Measurements from ENCODE around the gene C2CD4D. TPM values are rescaled to one million over a fixed set of nuclear protein-coding genes. Genes with fewer than 3 reads are reported as not detected.
A peak's percentile ranks its signal among the peaks of the same experiment; 100 is the strongest.
"Not testable (repeated sequence)": the region's sequence is repeated elsewhere in the genome, so short reads cannot be mapped to it uniquely, and the experiment has no call there.

C2CD4D gene
- total RNA-seq, result 1 to 10 TPM; 1.9 to 2.3 TPM
- total RNA-seq, result 1.2 to 2.6 reads per million in 2 donors

DNA sequence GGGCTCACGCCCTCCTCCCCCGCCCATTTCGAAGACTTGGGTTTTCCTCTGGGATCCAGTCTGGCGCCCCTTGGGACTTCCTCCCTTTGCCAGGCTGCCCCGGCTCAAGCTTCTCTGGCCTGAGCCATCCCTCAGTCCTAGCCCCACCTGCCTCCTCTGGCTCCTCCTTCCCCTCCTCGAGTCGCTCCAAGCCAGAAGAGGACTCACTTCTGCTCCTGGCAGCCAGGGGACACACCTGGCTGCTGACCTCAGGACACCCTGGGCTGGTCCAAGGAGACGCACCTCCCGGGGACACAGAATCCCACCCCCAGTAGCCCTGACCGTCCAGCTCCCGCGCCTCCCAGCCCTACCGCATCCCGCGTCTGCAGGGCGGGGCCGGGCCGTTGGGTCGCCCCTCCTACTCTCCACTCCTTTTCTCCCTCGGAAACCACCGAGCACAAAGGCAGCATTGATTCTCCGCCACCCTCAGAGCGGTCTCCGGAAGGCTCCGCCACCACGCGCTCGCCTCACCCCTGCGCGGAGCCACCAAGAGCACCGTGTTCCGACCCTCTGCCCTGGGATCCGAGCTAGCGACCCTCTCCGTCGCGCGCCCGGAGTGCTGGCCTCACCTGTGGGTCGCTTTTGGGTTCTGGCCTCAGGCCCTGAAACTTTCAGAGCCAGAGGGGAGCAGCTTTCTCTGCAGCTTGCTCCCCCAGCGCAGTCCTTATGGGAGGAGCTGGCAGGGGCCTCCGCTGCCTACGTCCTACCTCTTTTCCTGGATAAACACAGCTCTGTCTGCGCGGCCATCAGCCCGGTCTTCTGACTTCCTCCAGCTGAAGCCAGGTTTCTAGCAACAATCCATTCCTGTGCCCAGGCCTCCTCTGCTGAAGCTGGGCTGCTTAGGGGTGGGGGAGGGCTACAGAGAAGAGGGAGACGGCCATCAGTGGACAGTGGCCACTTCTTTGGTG is at the start of gene C2CD4D:
Gene C2CD4D, minus strand, starts transcription at position 364 of the 947 bp plus-strand sequence. CDS start 831 bp downstream, outside the sequence.
- DNase-seq (peak; percentile 67 to 74 (median 68)), ATAC-seq (peak; percentile 84)
- Mint-ChIP-seq H3K36me3 (ENCODE audit: low read depth) (peaks cover 3% of the 10 kb centered on the region), H3K27me3 (no peaks in the 10 kb centered on the region), H3K4me1 (peaks cover 47% of the 10 kb centered on the region), H3K27ac (peak within 1 kb of the TSS; percentile 97), H3K4me3 (peak within 1 kb of the TSS; percentile 91)
- no peaks in the 10 kb centered on the region for H3K9me3 ChIP-seq (ENCODE audit: control insufficient read depth, low read length, poor library complexity, severe bottlenecking)

DNA sequence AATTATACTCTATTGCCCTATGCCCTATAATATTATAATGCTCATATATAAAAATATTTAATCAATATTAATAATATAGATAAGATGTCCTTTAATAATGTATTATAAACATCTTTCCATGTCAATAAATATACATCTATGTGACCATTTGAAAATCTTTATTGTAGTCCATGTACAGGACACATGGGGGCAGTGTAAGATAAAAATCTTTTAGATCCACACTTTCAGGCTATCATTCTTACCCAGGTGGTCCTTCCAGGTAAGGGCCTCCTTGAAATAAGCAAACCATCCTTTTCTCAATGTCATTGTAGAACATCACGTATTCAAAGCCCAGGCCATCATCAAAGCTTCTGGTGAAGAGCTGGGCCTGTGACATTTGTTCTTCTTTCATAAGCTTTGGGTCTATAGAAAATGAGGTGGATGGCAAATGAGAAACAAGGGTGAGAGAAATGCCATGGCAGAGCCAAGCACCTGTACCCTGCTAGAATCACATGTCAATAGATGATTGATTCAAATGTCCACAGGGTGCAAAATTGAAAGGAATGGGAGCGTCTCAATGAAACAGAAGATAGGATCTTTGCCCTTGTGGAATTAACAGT is 49.5 kb upstream of the C2CD4D start:
- no peaks in the 10 kb centered on the region for H3K9me3 ChIP-seq (ENCODE audit: control insufficient read depth, low read length, poor library complexity, severe bottlenecking)
- peak overlapping the region; percentile 81 for H3K27ac Mint-ChIP-seq
- H3K4me1 Mint-ChIP-seq, result peaks cover 35% of the 10 kb centered on the region
- peaks cover 20% of the 10 kb centered on the region for H3K36me3 Mint-ChIP-seq (ENCODE audit: low read depth)
- ATAC-seq, result peak; percentile 73
- H3K27me3 Mint-ChIP-seq, result no peaks in the 10 kb centered on the region
- DNase-seq, result no peak
- H3K4me3 Mint-ChIP-seq, result no peak overlapping the region

DNA sequence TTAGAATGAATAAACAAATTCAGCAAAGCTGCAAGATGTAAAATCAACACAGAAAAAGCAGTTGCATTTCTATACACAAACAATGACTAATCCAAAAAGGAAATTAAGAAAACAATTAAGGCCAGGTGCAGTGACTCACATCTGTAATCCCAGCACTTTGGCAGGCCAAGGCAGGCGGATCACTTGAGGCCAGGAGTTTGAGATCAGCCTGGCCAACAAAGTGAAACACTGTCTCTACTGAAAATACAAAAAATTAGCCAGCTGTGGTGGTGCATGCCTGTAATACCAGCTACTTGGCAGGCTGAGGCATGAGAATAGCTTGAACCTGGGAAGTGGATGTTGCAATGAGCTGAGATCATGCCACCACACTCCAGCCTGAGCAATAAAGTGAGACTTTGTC is 47.4 kb upstream of the C2CD4D start:
- Mint-ChIP-seq H3K4me1 (peaks cover 28% of the 10 kb centered on the region), H3K36me3 (ENCODE audit: low read depth) (peaks cover 10% of the 10 kb centered on the region), H3K27ac (peak overlapping the region; percentile 1), H3K27me3 (no peaks in the 10 kb centered on the region), H3K4me3 (no peak overlapping the region)
- no peak for ATAC-seq
- H3K9me3 ChIP-seq (ENCODE audit: control insufficient read depth, low read length, poor library complexity, severe bottlenecking), result no peaks in the 10 kb centered on the region
- DNase-seq, result no peak

DNA sequence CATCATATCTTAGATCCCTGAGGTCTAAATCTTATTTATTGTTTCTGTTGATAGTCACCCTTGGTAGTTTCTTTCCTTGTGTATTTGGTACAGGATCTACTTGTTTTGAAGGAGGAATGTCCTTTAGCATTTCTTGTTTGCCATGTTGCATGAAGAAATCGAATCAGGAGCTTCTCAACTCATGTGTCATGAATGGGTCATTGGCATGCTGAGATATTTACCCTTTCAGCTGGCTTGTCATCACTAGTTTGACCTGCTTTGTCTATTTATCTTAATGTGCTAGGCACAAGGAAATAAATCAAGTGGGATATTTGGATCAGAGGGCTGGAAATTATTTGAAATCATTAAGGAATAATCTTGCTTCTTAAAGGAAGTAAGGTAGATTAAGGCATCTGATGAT is 45.9 kb upstream of the C2CD4D start:
- DNase-seq (no peak), ATAC-seq (no peak)
- peaks cover 8% of the 10 kb centered on the region for H3K36me3 Mint-ChIP-seq (ENCODE audit: low read depth)
- no peaks in the 10 kb centered on the region for H3K9me3 ChIP-seq (ENCODE audit: control insufficient read depth, low read length, poor library complexity, severe bottlenecking)
- H3K4me1 Mint-ChIP-seq, result peaks cover 17% of the 10 kb centered on the region
- no peak overlapping the region for H3K4me3 Mint-ChIP-seq
- no peaks in the 10 kb centered on the region for H3K27me3 Mint-ChIP-seq
- peak overlapping the region; percentile 9 for H3K27ac Mint-ChIP-seq

DNA sequence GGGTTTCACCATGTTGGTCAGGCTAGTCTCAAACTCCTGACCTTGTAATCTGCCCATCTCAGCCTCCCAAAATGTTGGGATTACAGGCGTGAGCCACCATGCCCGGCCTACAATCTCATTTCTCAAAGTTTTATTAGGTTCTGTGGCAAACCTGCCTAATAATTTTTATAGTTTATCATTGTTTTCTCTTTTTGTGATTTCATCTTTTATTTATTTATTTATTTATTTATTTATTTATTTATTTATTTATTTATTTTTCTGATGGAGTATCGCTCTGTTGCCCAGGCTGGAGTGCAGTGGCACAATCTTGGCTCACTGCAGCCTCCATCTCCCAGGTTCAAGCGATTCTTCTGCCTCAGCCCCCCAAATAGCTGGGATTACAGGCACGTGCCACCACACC is 45.3 kb upstream of the C2CD4D start:
- not testable (repeated sequence) for ATAC-seq; H3K36me3 Mint-ChIP-seq (ENCODE audit: low read depth); H3K9me3 ChIP-seq (ENCODE audit: control insufficient read depth, low read length, poor library complexity, severe bottlenecking); H3K4me3 Mint-ChIP-seq; DNase-seq; H3K27me3 Mint-ChIP-seq
- Mint-ChIP-seq H3K27ac (peak overlapping the region; percentile 9), H3K4me1 (peaks cover 16% of the 10 kb centered on the region)

DNA sequence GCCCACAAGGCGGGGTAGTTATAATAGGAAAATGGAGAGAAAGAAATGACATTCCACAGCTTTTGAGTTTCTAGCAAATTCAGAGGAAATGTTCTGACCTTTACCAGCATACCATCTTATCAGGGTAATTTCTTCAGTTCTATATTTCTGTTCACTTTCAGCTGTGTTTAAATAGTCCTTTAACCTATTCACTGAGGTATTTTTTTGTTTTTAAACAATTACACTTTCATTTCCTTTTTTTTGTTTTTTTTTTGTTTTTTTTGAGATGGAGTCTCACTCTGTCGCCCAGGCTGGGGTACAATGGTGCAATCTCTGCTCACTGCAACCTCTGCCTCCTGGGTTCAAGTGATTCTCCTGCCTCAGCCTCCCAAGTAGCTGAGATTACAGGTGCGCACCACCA is 44.8 kb upstream of the C2CD4D start:
- H3K27me3 Mint-ChIP-seq; H3K4me3 Mint-ChIP-seq; ATAC-seq; H3K36me3 Mint-ChIP-seq (ENCODE audit: low read depth); H3K9me3 ChIP-seq (ENCODE audit: control insufficient read depth, low read length, poor library complexity, severe bottlenecking); H3K27ac Mint-ChIP-seq; DNase-seq: not testable (repeated sequence)
- H3K4me1 Mint-ChIP-seq, result peaks cover 15% of the 10 kb centered on the region

DNA sequence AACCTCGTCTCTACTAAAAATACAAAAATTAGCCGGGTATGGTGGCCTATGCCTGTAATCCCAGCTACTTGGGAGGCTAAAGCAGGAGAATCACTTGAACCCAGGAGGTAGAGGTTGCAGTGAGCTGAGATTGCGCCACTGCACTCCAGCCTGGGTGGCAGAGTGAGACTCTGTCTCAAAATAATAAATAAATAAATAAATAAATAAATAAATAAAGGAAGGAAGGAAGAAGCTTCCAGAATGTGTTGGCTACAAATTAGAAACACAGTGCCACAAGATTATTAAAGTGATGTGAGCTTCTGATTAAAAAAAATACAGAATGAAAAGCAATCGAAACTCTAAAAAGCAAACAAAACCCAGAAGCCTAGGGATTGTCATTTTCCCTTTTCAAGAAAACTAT is 44.3 kb upstream of the C2CD4D start:
- H3K36me3 Mint-ChIP-seq (ENCODE audit: low read depth); H3K4me3 Mint-ChIP-seq; H3K27ac Mint-ChIP-seq; H3K9me3 ChIP-seq (ENCODE audit: control insufficient read depth, low read length, poor library complexity, severe bottlenecking); DNase-seq; H3K27me3 Mint-ChIP-seq; H3K4me1 Mint-ChIP-seq; ATAC-seq: not testable (repeated sequence)

DNA sequence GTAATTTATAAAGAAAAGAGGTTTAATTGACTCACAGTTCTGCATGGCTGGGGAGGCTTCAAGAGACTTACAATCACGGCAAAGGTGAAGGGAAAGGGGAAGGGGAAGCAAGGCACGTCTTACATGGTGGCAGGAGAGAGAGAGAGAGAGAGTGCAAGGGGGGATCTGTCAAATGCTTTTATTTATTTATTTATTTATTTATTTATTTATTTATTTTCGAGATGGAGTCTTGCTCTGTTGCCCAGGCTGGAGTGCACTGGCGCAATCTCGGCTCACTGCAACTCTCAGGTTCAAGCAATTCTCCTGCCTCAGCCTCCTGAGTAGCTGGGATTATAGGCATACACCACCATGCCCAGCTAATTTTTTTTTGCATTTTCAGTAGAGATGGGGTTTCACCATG is 43.3 kb upstream of the C2CD4D start:
- H3K27me3 Mint-ChIP-seq; DNase-seq; H3K36me3 Mint-ChIP-seq (ENCODE audit: low read depth); ATAC-seq; H3K9me3 ChIP-seq (ENCODE audit: control insufficient read depth, low read length, poor library complexity, severe bottlenecking); H3K4me3 Mint-ChIP-seq; H3K27ac Mint-ChIP-seq: not testable (repeated sequence)
- peaks cover 13% of the 10 kb centered on the region for H3K4me1 Mint-ChIP-seq

DNA sequence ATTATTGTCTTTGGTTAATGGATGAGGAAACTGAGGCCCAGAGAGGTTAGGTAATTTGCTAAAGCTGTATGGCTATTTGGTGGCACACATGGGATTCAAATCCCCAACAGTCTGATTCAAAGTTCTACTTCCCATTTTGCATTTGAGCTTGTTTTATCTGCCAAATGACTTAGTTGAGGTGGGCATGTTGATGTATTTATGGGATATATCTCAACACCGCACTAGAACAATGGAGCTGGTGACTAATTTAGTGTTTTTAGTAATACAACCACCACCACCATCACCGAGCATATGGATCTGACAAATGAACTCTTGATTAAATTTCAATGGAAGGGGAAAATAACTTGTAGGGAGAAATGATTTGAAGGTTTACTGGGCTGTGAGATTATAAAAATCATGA is 42.8 kb upstream of the C2CD4D start:
- peaks cover 3% of the 10 kb centered on the region for H3K36me3 Mint-ChIP-seq (ENCODE audit: low read depth)
- DNase-seq, result no peak
- peak overlapping the region; percentile 74 for H3K27ac Mint-ChIP-seq
- no peak for ATAC-seq
- H3K9me3 ChIP-seq (ENCODE audit: control insufficient read depth, low read length, poor library complexity, severe bottlenecking), result no peaks in the 10 kb centered on the region
- H3K27me3 Mint-ChIP-seq, result no peaks in the 10 kb centered on the region
- H3K4me1 Mint-ChIP-seq, result peaks cover 14% of the 10 kb centered on the region
- H3K4me3 Mint-ChIP-seq, result no peak overlapping the region

DNA sequence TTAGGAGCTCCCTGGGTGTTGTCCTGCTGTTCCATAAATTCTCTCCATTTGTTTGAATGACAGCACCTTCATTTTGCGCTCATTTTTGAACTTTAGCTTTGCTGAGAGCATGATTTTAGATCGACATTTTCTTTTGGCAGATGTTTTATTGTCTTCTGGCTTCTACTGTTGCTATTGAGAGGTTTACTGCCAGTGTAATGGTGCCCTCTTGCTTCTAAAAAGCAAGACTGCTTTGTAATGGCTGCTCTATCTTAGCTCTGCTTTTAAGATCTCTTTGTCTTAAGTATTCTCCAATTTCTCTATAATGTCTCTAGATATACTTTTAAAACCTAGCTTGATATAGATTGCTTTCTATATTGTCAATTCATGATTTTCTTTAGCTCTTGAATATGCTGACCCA is 41.9 kb upstream of the C2CD4D start:
- Mint-ChIP-seq H3K27me3 (no peaks in the 10 kb centered on the region), H3K27ac (peak overlapping the region; percentile 74), H3K4me3 (no peak overlapping the region), H3K4me1 (peaks cover 16% of the 10 kb centered on the region), H3K36me3 (ENCODE audit: low read depth) (peaks cover 3% of the 10 kb centered on the region)
- ATAC-seq (no peak), DNase-seq (no peak)
- H3K9me3 ChIP-seq (ENCODE audit: control insufficient read depth, low read length, poor library complexity, severe bottlenecking), result no peaks in the 10 kb centered on the region

DNA sequence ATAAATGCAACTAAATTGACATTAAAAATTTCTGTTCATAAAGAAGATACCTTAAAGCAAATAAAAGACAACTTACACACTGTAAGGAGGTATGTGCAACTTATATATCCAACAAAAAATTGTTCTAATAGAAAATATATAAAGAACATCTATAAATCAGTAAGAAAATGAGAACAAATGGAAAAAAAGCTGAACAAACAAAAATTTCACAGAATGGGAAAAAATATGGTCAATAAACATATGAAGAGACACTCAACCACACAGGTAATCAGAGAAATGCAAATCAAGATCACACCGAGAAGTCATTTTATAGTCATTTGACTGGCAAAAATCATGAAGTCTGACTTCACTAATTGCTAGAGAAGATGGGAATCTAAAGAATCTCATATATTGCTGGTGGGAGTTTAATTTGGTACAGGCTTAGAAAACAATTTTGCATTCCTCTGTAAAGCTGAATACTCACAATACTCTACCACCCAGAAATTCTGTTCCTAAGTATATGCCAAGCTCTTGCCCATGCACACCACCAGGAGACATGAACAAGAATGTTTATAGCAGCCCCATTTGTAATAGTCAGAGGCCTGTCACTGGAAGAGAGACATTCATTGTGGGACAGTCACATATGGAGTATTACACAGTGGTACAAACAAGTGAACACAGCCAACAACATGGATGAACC is 35.9 kb upstream of the C2CD4D start:
- H3K9me3 ChIP-seq (ENCODE audit: control insufficient read depth, low read length, poor library complexity, severe bottlenecking), result no peaks in the 10 kb centered on the region
- H3K4me3 Mint-ChIP-seq, result no peak overlapping the region
- H3K36me3 Mint-ChIP-seq (ENCODE audit: low read depth), result peaks cover 5% of the 10 kb centered on the region
- ATAC-seq (no peak), DNase-seq (no peak)
- no peaks in the 10 kb centered on the region for H3K27me3 Mint-ChIP-seq
- H3K4me1 Mint-ChIP-seq, result peaks cover 23% of the 10 kb centered on the region
- H3K27ac Mint-ChIP-seq, result peak overlapping the region; percentile 51

DNA sequence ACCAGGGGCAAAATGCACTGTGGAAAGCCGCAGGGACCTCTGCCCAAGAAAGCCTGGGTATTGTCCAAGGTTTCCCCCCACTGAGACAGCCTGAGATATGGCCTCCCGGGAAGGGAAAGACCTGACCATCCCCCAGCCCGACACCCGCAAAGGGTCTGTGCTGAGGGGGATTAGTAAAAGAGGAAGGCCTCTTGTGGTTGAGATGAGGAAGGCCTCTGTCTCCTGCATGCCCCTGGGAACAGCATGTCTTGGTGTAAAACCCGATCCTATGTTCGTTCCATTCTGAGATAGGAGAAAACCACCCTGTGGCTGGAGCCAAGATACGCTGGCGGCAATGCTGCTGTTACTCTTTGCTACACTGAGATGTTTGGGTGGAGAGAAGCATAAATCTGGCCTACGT is 33.2 kb upstream of the C2CD4D start:
- not testable (repeated sequence) for H3K4me3 Mint-ChIP-seq; ATAC-seq; DNase-seq; H3K27me3 Mint-ChIP-seq; H3K36me3 Mint-ChIP-seq (ENCODE audit: low read depth); H3K9me3 ChIP-seq (ENCODE audit: control insufficient read depth, low read length, poor library complexity, severe bottlenecking)
- Mint-ChIP-seq H3K4me1 (peaks cover 18% of the 10 kb centered on the region), H3K27ac (peak overlapping the region; percentile 75)
